WTC11 (cell line): ENCODE data around the gene LYZL2. TPM values are rescaled to one million over a fixed set of nuclear protein-coding genes. Genes with fewer than 3 reads are reported as not detected.
"Not testable (repeated sequence)": the region's sequence is repeated elsewhere in the genome, so short reads cannot be mapped to it uniquely, and the experiment has no call there.

ENCODE experiments used
- ATAC-seq: fragments of 200-7000 bp; cut with Tn5 transposase; 2 replicates; pipeline ENCODE4 v1.10.0; 2021; ENCODE audit warnings: mild to moderate bottlenecking, moderate library complexity
- CTCF ChIA-PET: fragments of 300-600 bp; sonication (Branson Sonifier 250); formaldehyde crosslinking; loops from one replicate; lab custom pipeline; 2021; ENCODE audit warnings: antibody characterized with exemption; lab: Charles Lee
- POLR2A ChIA-PET: fragments of 350-600 bp; sonication (Branson Sonifier 250); formaldehyde crosslinking; loops from one replicate; lab custom pipeline; 2021; ENCODE audit warnings: antibody characterized with exemption; lab: Charles Lee
- DNase-seq: peaks from one replicate; pipeline ENCODE4 v3.0.0; 2021; ENCODE audit warnings: low spot score
- H3K27ac Mint-ChIP-seq: 2 replicates; pipeline ENCODE4 v1.8.0; 2021; ENCODE audit warnings: mixed read lengths
- H3K27me3 Mint-ChIP-seq: 2 replicates; pipeline ENCODE4 v1.8.0; 2021; ENCODE audit warnings: low read depth, mild to moderate bottlenecking, moderate library complexity, mixed read lengths
- H3K36me3 Mint-ChIP-seq: 2 replicates; pipeline ENCODE4 v1.8.0; 2021; ENCODE audit warnings: mixed read lengths
- H3K4me1 Mint-ChIP-seq: 2 replicates; pipeline ENCODE4 v1.8.0; 2022; ENCODE audit warnings: mixed read lengths
- H3K4me3 Mint-ChIP-seq: 2 replicates; pipeline ENCODE4 v1.8.0; 2021; ENCODE audit warnings: mild to moderate bottlenecking, moderate library complexity, mixed read lengths
- H3K9me3 Mint-ChIP-seq: 2 replicates; pipeline ENCODE4 v1.8.0; 2021; ENCODE audit warnings: mixed read lengths
- ESRRA ChIP-seq: sonication (generic); formaldehyde crosslinking; IDR thresholded peaks from 2 replicates; pipeline ENCODE4 v1.8.1; 2022; ENCODE audit warnings: mild to moderate bottlenecking, missing genetic modification reagents, borderline replicate concordance
- ETV6 ChIP-seq: sonication (generic); formaldehyde crosslinking; IDR thresholded peaks from 2 replicates; pipeline ENCODE4 v1.8.1; 2022; ENCODE audit warnings: mild to moderate bottlenecking, missing genetic modification reagents
- GRHL2 ChIP-seq: fragments of 250-450 bp; sonication (Bioruptor Pico); IDR thresholded peaks from 2 replicates; pipeline ENCODE4 v1.8.0; 2022; ENCODE audit warnings: mild to moderate bottlenecking, moderate library complexity; ENCODE audit not compliant: insufficient replicate concordance, severe bottlenecking
- HMGA2 ChIP-seq: fragments of 250-450 bp; sonication (Bioruptor Pico); IDR thresholded peaks from 2 replicates; pipeline ENCODE4 v1.4.0; 2021; ENCODE audit warnings: mild to moderate bottlenecking, moderate library complexity
- JUN ChIP-seq: sonication (generic); formaldehyde crosslinking; IDR thresholded peaks from 2 replicates; pipeline ENCODE4 v1.8.0; 2023; ENCODE audit warnings: mild to moderate bottlenecking, missing genetic modification reagents
- NR3C1 ChIP-seq: sonication (generic); formaldehyde crosslinking; conservative IDR thresholded peaks from 2 replicates; pipeline ENCODE4 v1.8.1; 2023; ENCODE audit warnings: low read depth, mild to moderate bottlenecking, missing genetic modification reagents
- SMAD4 ChIP-seq: sonication (generic); formaldehyde crosslinking; IDR thresholded peaks from 2 replicates; pipeline ENCODE4 v1.8.0; 2022; ENCODE audit warnings: mild to moderate bottlenecking, missing genetic modification reagents
- SOX15 ChIP-seq: fragments of 250-450 bp; sonication (Bioruptor Pico); IDR thresholded peaks from 2 replicates; pipeline ENCODE4 v1.9.0; 2021; ENCODE audit warnings: mild to moderate bottlenecking
- ZNF263 ChIP-seq: sonication (generic); formaldehyde crosslinking; IDR thresholded peaks from 2 replicates; pipeline ENCODE4 v1.8.1; 2022; ENCODE audit warnings: low read depth, mild to moderate bottlenecking, moderate library complexity, missing genetic modification reagents
- ZNF317 ChIP-seq: sonication (generic); formaldehyde crosslinking; IDR thresholded peaks from 2 replicates; pipeline ENCODE4 v1.8.1; 2023; ENCODE audit warnings: low read depth, mild to moderate bottlenecking, moderate library complexity, missing genetic modification reagents, borderline replicate concordance
- total RNA-seq: library from RNA; stranded (reverse); gene quantifications from 3 replicates; pipeline ENCODE4 v1.2.3, GENCODE V29; 2021
- TF ChIP-seq, protein P1 (sequence below): sonication (generic); formaldehyde crosslinking; IDR thresholded peaks from 2 replicates; pipeline ENCODE4 v1.8.1; 2022; ENCODE audit warnings: mild to moderate bottlenecking, missing genetic modification reagents, moderate library complexity, borderline replicate concordance
- TF ChIP-seq, protein P2 (sequence below): sonication (generic); formaldehyde crosslinking; IDR thresholded peaks from 2 replicates; pipeline ENCODE4 v1.8.1; 2023; ENCODE audit warnings: mild to moderate bottlenecking, missing genetic modification reagents
- TF ChIP-seq, protein P3 (sequence below): sonication (generic); formaldehyde crosslinking; IDR thresholded peaks from 2 replicates; pipeline ENCODE4 v1.8.1; 2023; ENCODE audit warnings: mild to moderate bottlenecking, moderate library complexity, missing genetic modification reagents
- TF ChIP-seq, protein P4 (sequence below): fragments of 200-600 bp; IDR thresholded peaks from 2 replicates; pipeline ENCODE4 v1.8.0; 2022; ENCODE audit warnings: antibody characterized with exemption

Gene LYZL2
- total RNA-seq, 1 experiment from 2014 or later: not detected

DNA sequence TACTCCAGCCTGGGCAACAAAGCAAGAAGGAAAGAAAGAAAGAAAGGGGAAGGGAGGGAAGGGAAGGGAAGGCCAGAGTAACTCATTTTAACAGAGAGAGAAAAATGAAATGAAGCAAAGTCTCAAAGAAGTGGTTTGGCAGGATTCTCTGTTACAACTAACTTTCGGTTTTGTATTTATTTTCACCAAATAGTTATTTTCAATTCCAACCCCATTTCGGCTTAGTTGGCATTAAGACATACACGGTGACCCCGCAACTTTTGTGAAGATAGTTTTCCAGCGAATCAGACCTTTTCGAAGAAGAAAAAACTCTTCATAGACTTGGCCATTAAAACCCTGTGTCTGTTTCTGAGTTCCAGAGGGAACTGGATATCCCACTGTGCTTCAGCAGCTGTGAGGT, 45.2 kb upstream of the LYZL2 start:
- TF ChIP-seq JUN (CRISPR knock-in tag): no peak
- TF ChIP-seq ESRRA (CRISPR knock-in tag): no peak
- no peak for TF ChIP-seq ZNF317 (CRISPR knock-in tag)
- no peak for TF ChIP-seq ZNF263 (CRISPR knock-in tag)
- TF ChIP-seq SOX15: no peak
- no peak for TF ChIP-seq GRHL2 (CRISPR knock-in tag)
- no peak for TF ChIP-seq HMGA2
- TF ChIP-seq, protein P1, sequence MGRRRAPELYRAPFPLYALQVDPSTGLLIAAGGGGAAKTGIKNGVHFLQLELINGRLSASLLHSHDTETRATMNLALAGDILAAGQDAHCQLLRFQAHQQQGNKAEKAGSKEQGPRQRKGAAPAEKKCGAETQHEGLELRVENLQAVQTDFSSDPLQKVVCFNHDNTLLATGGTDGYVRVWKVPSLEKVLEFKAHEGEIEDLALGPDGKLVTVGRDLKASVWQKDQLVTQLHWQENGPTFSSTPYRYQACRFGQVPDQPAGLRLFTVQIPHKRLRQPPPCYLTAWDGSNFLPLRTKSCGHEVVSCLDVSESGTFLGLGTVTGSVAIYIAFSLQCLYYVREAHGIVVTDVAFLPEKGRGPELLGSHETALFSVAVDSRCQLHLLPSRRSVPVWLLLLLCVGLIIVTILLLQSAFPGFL (CRISPR knock-in tag): no peak
- no peak for TF ChIP-seq SMAD4 (CRISPR knock-in tag)
- TF ChIP-seq, protein P2, sequence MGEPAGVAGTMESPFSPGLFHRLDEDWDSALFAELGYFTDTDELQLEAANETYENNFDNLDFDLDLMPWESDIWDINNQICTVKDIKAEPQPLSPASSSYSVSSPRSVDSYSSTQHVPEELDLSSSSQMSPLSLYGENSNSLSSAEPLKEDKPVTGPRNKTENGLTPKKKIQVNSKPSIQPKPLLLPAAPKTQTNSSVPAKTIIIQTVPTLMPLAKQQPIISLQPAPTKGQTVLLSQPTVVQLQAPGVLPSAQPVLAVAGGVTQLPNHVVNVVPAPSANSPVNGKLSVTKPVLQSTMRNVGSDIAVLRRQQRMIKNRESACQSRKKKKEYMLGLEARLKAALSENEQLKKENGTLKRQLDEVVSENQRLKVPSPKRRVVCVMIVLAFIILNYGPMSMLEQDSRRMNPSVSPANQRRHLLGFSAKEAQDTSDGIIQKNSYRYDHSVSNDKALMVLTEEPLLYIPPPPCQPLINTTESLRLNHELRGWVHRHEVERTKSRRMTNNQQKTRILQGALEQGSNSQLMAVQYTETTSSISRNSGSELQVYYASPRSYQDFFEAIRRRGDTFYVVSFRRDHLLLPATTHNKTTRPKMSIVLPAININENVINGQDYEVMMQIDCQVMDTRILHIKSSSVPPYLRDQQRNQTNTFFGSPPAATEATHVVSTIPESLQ (CRISPR knock-in tag): no peak
- TF ChIP-seq NR3C1: no peak
- TF ChIP-seq, protein P3, sequence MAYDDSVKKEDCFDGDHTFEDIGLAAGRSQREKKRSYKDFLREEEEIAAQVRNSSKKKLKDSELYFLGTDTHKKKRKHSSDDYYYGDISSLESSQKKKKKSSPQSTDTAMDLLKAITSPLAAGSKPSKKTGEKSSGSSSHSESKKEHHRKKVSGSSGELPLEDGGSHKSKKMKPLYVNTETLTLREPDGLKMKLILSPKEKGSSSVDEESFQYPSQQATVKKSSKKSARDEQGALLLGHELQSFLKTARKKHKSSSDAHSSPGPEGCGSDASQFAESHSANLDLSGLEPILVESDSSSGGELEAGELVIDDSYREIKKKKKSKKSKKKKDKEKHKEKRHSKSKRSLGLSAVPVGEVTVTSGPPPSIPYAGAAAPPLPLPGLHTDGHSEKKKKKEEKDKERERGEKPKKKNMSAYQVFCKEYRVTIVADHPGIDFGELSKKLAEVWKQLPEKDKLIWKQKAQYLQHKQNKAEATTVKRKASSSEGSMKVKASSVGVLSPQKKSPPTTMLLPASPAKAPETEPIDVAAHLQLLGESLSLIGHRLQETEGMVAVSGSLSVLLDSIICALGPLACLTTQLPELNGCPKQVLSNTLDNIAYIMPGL (CRISPR knock-in tag): no peak
- Mint-ChIP-seq H3K4me3 (no peak overlapping the region), H3K4me1 (peaks cover 6% of the 10 kb centered on the region; the same call in 1 of the 2 replicates), H3K27ac (no peak overlapping the region; the same call in 1 of the 2 replicates), H3K27me3 (no peaks in the 10 kb centered on the region), H3K9me3 (peaks cover 9% of the 10 kb centered on the region), H3K36me3 (no peaks in the 10 kb centered on the region; the same call in 1 of the 2 replicates)
- ChIA-PET CTCF (interaction anchor here (1.5 kb wide), 1 partner anchor 13 kb away, joined by 3 read pairs; no protein-coding TSS in a partner anchor), POLR2A (no interaction called here)
- DNase-seq (no peak), ATAC-seq (no peak)

DNA sequence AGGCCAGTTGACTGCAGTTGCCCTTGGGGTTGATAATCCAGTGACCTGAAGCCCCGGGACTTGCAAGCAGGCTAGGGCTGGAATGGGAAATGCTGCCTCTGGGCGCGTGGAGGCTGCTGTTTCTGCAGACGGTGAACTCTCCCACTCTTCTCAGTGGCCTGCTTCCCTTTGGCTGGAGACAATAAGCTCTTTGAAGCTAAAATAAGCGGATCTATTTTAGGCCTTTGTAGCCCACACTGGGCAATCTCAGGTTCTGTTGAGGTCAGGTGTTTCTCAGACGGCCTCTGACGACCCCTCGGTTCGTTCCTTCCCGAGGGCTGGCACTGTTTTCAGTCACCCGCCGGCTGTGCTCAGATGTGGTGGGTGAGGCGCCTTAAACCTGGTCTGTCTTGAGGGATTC, 43.7 kb upstream of the LYZL2 start:
- H3K9me3 Mint-ChIP-seq, H3K4me1 Mint-ChIP-seq, H3K27me3 Mint-ChIP-seq, CTCF ChIA-PET, DNase-seq, ATAC-seq, H3K36me3 Mint-ChIP-seq, H3K4me3 Mint-ChIP-seq, POLR2A ChIA-PET, H3K27ac Mint-ChIP-seq: not testable (repeated sequence)

DNA sequence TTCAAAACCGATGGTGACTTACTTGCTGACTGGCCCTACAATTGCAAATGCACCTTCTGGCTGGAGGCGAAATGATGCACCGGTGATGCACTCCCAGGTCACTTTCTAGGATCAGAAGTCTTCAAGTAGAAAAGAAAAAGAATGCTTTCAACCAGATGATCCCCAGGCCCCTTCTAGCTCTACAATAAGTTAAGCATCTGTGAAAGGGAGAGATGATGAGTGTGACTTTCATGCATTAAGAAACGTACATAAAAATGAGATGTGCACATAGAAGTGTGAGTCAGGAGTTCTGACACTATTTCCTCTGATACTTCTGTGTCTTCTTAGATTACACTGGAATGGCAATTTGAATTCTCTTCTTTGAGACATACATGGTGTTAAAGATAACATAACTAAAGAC, 42.8 kb upstream of the LYZL2 start:
- H3K27ac Mint-ChIP-seq, H3K4me3 Mint-ChIP-seq, H3K4me1 Mint-ChIP-seq, ATAC-seq, H3K27me3 Mint-ChIP-seq, H3K9me3 Mint-ChIP-seq, DNase-seq, POLR2A ChIA-PET, H3K36me3 Mint-ChIP-seq: not testable (repeated sequence)
- CTCF ChIA-PET: interaction anchor here (1.6 to 2.2 kb wide), 3 partner anchors 12 to 162 kb away, joined by 4 to 26 read pairs (median 8); no protein-coding TSS in a partner anchor

DNA sequence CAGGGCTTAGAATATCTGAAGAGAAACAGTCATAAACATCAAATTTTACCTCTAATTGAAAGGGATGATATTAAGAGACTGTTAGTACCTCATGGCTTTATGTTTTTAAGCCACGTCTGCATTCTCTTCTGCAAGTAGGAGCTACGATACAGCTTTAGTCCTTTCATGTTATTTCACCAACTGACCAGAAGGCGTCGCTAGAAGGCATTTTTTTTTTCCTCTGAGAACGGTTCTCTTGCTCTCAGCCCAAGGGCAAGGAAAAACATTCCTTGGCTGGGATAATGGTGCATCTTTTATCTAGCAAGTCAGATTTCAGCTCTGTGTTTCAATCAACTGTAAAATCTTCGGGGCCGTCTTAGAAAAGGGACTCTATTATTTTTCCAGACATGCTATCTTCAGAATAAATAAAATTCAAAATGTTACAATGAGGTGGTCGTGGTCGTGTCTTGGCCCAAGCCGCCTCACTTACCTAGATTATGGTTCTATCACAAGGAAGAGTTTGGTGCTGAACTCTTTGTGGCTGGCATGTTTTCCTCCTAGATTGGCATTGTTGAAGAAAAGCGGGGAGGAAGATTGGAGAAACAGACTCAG, 41.6 kb upstream of the LYZL2 start:
- DNase-seq (peak; percentile 24), ATAC-seq (peak; percentile 80)
- Mint-ChIP-seq H3K36me3 (no peaks in the 10 kb centered on the region), H3K27ac (no peak overlapping the region), H3K4me1 (peaks cover 6% of the 10 kb centered on the region; the same call in 1 of the 2 replicates), H3K27me3 (no peaks in the 10 kb centered on the region), H3K4me3 (no peak overlapping the region), H3K9me3 (no peaks in the 10 kb centered on the region)
- POLR2A ChIA-PET: no interaction called here
- CTCF ChIA-PET: interaction anchor here (0.6 to 2.8 kb wide), 31 partner anchors 10 to 820 kb away, joined by 3 to 33 read pairs (median 3); partner anchors contain the start of gene ZNF438
- TF ChIP-seq, protein P4, sequence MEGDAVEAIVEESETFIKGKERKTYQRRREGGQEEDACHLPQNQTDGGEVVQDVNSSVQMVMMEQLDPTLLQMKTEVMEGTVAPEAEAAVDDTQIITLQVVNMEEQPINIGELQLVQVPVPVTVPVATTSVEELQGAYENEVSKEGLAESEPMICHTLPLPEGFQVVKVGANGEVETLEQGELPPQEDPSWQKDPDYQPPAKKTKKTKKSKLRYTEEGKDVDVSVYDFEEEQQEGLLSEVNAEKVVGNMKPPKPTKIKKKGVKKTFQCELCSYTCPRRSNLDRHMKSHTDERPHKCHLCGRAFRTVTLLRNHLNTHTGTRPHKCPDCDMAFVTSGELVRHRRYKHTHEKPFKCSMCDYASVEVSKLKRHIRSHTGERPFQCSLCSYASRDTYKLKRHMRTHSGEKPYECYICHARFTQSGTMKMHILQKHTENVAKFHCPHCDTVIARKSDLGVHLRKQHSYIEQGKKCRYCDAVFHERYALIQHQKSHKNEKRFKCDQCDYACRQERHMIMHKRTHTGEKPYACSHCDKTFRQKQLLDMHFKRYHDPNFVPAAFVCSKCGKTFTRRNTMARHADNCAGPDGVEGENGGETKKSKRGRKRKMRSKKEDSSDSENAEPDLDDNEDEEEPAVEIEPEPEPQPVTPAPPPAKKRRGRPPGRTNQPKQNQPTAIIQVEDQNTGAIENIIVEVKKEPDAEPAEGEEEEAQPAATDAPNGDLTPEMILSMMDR: peak; percentile 73
- TF ChIP-seq ETV6 (CRISPR knock-in tag): no peak

DNA sequence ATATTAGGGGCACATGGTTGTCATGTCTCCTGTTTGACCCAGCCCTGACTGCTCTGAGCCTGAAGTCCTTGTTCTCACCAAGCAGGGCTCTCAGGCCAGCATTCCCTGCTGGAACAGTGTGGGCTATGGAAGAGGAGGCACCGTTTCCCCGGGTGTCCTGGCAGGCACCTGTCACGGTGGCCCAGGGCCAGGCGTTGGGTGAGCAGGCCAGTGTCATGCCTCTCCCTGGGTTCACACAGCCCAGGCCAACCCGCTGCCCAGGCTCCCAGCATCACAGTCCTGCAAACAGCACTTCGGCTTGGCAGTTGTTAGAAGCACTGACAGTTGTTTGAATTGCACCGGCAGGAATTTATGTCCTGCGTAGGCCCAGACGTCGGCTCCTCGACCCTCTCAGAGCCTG, 38.4 kb upstream of the LYZL2 start:
- H3K4me3 Mint-ChIP-seq, H3K36me3 Mint-ChIP-seq, H3K27ac Mint-ChIP-seq, ATAC-seq, DNase-seq, H3K27me3 Mint-ChIP-seq, POLR2A ChIA-PET, CTCF ChIA-PET, H3K9me3 Mint-ChIP-seq: not testable (repeated sequence)
- H3K4me1 Mint-ChIP-seq: peaks cover 16% of the 10 kb centered on the region

DNA sequence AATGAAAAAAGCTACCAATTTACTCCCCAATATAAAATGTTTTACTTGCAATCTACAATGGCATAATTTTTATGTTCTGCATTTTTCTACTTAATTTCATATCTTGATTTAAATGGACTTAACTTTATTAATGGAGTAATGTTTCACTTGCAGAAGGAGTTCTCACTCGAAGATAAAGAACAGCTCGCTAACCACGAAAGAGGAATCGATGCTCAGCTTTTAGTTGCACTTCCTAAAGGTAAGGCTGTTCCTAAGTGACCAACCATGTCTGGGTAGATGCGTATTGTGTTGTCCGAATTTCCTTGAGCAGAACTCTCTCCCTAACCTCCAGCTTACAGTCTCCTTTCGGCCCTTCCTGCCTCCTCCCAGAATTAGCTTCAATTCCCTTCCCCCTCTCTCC, 33.9 kb upstream of the LYZL2 start:
- H3K9me3 Mint-ChIP-seq, H3K27me3 Mint-ChIP-seq, H3K36me3 Mint-ChIP-seq, H3K27ac Mint-ChIP-seq, DNase-seq, H3K4me3 Mint-ChIP-seq, POLR2A ChIA-PET: not testable (repeated sequence)
- peak; percentile 46; the same call in 1 of the 2 replicates for ATAC-seq
- CTCF ChIA-PET: interaction anchor here (1.4 to 1.5 kb wide), 2 partner anchors 23 to 24 kb away, joined by 6 read pairs; no protein-coding TSS in a partner anchor
- H3K4me1 Mint-ChIP-seq: peaks cover 22% of the 10 kb centered on the region
